ENCODE results near the gene C20orf202.

DNA sequence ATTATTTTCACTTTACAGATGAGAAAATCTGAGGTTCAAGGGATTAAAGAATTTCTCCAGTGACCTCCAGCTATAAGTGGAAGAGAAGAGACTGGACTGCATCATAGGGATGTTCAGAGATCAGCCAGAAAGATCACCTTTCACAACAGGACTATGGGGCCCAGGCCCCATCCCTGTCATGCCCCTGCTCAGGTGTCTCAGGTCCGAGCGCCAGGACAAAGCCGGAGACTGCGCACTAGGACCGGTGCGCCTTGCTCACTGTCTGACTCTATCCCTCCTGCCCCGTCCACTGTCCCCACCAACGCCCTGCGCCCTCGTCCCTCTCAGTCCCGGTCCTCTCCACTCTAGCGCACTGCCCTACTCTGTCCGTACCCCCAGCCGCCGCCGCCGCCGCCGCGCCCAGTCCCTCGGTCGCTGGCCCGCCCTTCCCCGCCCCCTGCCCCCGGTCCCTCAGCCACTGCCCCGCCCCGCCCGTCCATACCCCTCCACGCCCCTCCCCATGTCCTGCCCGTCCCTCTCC is 22.1 kb downstream of the C20orf202 start:
- TF ChIP-seq, protein P1, sequence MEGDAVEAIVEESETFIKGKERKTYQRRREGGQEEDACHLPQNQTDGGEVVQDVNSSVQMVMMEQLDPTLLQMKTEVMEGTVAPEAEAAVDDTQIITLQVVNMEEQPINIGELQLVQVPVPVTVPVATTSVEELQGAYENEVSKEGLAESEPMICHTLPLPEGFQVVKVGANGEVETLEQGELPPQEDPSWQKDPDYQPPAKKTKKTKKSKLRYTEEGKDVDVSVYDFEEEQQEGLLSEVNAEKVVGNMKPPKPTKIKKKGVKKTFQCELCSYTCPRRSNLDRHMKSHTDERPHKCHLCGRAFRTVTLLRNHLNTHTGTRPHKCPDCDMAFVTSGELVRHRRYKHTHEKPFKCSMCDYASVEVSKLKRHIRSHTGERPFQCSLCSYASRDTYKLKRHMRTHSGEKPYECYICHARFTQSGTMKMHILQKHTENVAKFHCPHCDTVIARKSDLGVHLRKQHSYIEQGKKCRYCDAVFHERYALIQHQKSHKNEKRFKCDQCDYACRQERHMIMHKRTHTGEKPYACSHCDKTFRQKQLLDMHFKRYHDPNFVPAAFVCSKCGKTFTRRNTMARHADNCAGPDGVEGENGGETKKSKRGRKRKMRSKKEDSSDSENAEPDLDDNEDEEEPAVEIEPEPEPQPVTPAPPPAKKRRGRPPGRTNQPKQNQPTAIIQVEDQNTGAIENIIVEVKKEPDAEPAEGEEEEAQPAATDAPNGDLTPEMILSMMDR (IDR thresholded peaks at IDR 0.05), result no peak
- no peak for TF ChIP-seq POLR2A (IDR thresholded peaks at IDR 0.05)
